Transverse colon (tissue), 4 donors: ENCODE data around the gene TEKT2.

Source experiments
- EP300 ChIP-seq: sonication (generic); formaldehyde crosslinking; IDR thresholded peaks from one replicate; pipeline ENCODE4 v1.6.1; 2017; ENCODE audit warnings: antibody characterized with exemption, low read depth
- POLR2AphosphoS5 ChIP-seq, 3 donors: sonication (generic); formaldehyde crosslinking; IDR thresholded peaks; one replicate each; pipeline ENCODE4 v1.6.1; 2016; ENCODE audit warnings: antibody characterized with exemption in 3 of 3
- TF ChIP-seq, protein P1 (sequence below), 5 experiments: fragments of 200-600 bp in 3 of 5; fragments of 450-650 bp in 2 of 5; sonication (generic) in 3 of 5; IDR thresholded peaks; 1 replicate in 2 of 5; 2 replicates in 3 of 5; pipeline ENCODE4 v1.5.1; 2016 to 2017; ENCODE audit warnings: antibody characterized with exemption in 5 of 5, inconsistent platforms in 3 of 5, mild to moderate bottlenecking in 2 of 5, moderate library complexity in 1 of 5

DNA sequence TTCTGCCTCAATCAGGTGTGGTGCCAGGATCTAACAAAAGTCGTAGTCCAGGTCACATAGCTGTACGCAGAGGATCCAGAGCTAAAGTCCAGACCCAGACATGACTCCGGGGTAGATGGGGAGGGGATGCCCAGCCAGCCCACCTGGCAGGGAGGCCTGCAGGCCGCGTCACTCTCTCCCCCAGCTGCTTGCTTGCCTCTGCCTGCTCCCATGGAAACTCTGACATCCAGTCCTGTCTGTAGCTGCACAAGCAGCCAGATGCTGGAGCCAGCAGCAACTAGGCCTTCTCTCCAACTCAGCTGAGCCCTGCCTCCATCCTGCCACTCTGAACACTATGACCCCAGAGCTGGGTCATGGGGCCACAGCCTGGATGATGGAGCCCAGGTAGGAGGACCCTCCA is 33.0 kb downstream of the TEKT2 start:
- TF ChIP-seq POLR2AphosphoS5 (IDR thresholded peaks at IDR 0.05) (no peak), EP300 (no peak)
- TF ChIP-seq, protein P1, sequence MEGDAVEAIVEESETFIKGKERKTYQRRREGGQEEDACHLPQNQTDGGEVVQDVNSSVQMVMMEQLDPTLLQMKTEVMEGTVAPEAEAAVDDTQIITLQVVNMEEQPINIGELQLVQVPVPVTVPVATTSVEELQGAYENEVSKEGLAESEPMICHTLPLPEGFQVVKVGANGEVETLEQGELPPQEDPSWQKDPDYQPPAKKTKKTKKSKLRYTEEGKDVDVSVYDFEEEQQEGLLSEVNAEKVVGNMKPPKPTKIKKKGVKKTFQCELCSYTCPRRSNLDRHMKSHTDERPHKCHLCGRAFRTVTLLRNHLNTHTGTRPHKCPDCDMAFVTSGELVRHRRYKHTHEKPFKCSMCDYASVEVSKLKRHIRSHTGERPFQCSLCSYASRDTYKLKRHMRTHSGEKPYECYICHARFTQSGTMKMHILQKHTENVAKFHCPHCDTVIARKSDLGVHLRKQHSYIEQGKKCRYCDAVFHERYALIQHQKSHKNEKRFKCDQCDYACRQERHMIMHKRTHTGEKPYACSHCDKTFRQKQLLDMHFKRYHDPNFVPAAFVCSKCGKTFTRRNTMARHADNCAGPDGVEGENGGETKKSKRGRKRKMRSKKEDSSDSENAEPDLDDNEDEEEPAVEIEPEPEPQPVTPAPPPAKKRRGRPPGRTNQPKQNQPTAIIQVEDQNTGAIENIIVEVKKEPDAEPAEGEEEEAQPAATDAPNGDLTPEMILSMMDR (IDR thresholded peaks at IDR 0.05), result no peak
